H1 (cell line): Measurements from ENCODE around the gene ANP32D. TPM values are rescaled to one million over a fixed set of nuclear protein-coding genes. Genes with fewer than 3 reads are reported as not detected.

Experiments
- CBX8 ChIP-seq: fragments of 300-800, 300-1000 bp; sonication (generic); IDR thresholded peaks from 2 replicates; pipeline ENCODE4 v1.7.1; 2016; ENCODE audit warnings: low read depth, low read length, borderline replicate concordance
- polyA plus RNA-seq, 7 experiments: library from polyadenylated mRNA; depleted of rRNA in 3 of 7; stranded (reverse) in 5 of 7; unstranded in 2 of 7; fragments of >200 nt in 5 of 7; fragments of 200-250 nt in 2 of 7; gene quantifications; 1 replicate in 5 of 7; 2 replicates in 1 of 7; 4 replicates in 1 of 7; pipeline versions ENCODE4 v1.2.1 to v1.2.3, GENCODE V29; 2011 to 2013; ENCODE audit warnings: missing spikeins in 2 of 7, mixed read lengths in 2 of 7
- total RNA-seq: library from RNA; stranded (reverse); fragmentation: NEBNext Ultra II Directional; extraction: Animal tissue kit (Norgen Biotek cat#: 25700); gene quantifications from 2 replicates; pipeline ENCODE4 v1.2.1, GENCODE V29; 2021
- TF ChIP-seq, protein P1 (sequence below): fragments of 300-600 bp; sonication (generic); IDR thresholded peaks from 2 replicates; pipeline ENCODE4 v1.7.1; 2012; ENCODE audit warnings: low read length, moderate library complexity, mild to moderate bottlenecking, inconsistent platforms; ENCODE audit not compliant: insufficient replicate concordance

Gene ANP32D
- total and polyA plus RNA-seq, 2 of the 8 experiments (the other 6 are each of a cell fraction or from before 2014, with no cell fraction given) = not detected

DNA sequence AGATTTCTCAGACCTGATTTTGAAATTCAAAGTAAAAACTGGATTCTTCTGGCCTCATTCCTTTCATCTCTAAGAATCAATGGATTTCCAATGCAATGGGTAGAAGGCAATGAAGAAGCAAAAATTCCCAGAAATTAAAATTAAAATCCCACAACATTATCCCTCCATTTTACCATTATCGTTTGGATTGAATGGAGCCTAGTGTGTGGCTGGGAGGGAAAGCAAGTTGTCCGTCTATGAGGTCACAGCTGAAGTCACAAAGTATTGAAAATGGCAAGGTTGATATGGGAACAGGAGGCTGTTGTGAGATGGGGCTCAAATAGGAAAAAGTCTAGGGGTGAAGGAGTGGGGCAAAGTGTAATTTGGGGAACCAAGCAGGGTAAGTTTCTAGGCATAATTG lies 9.8 kb downstream of the ANP32D start, which contains the start of gene C12orf54 (continued):
- TF ChIP-seq, protein P1, sequence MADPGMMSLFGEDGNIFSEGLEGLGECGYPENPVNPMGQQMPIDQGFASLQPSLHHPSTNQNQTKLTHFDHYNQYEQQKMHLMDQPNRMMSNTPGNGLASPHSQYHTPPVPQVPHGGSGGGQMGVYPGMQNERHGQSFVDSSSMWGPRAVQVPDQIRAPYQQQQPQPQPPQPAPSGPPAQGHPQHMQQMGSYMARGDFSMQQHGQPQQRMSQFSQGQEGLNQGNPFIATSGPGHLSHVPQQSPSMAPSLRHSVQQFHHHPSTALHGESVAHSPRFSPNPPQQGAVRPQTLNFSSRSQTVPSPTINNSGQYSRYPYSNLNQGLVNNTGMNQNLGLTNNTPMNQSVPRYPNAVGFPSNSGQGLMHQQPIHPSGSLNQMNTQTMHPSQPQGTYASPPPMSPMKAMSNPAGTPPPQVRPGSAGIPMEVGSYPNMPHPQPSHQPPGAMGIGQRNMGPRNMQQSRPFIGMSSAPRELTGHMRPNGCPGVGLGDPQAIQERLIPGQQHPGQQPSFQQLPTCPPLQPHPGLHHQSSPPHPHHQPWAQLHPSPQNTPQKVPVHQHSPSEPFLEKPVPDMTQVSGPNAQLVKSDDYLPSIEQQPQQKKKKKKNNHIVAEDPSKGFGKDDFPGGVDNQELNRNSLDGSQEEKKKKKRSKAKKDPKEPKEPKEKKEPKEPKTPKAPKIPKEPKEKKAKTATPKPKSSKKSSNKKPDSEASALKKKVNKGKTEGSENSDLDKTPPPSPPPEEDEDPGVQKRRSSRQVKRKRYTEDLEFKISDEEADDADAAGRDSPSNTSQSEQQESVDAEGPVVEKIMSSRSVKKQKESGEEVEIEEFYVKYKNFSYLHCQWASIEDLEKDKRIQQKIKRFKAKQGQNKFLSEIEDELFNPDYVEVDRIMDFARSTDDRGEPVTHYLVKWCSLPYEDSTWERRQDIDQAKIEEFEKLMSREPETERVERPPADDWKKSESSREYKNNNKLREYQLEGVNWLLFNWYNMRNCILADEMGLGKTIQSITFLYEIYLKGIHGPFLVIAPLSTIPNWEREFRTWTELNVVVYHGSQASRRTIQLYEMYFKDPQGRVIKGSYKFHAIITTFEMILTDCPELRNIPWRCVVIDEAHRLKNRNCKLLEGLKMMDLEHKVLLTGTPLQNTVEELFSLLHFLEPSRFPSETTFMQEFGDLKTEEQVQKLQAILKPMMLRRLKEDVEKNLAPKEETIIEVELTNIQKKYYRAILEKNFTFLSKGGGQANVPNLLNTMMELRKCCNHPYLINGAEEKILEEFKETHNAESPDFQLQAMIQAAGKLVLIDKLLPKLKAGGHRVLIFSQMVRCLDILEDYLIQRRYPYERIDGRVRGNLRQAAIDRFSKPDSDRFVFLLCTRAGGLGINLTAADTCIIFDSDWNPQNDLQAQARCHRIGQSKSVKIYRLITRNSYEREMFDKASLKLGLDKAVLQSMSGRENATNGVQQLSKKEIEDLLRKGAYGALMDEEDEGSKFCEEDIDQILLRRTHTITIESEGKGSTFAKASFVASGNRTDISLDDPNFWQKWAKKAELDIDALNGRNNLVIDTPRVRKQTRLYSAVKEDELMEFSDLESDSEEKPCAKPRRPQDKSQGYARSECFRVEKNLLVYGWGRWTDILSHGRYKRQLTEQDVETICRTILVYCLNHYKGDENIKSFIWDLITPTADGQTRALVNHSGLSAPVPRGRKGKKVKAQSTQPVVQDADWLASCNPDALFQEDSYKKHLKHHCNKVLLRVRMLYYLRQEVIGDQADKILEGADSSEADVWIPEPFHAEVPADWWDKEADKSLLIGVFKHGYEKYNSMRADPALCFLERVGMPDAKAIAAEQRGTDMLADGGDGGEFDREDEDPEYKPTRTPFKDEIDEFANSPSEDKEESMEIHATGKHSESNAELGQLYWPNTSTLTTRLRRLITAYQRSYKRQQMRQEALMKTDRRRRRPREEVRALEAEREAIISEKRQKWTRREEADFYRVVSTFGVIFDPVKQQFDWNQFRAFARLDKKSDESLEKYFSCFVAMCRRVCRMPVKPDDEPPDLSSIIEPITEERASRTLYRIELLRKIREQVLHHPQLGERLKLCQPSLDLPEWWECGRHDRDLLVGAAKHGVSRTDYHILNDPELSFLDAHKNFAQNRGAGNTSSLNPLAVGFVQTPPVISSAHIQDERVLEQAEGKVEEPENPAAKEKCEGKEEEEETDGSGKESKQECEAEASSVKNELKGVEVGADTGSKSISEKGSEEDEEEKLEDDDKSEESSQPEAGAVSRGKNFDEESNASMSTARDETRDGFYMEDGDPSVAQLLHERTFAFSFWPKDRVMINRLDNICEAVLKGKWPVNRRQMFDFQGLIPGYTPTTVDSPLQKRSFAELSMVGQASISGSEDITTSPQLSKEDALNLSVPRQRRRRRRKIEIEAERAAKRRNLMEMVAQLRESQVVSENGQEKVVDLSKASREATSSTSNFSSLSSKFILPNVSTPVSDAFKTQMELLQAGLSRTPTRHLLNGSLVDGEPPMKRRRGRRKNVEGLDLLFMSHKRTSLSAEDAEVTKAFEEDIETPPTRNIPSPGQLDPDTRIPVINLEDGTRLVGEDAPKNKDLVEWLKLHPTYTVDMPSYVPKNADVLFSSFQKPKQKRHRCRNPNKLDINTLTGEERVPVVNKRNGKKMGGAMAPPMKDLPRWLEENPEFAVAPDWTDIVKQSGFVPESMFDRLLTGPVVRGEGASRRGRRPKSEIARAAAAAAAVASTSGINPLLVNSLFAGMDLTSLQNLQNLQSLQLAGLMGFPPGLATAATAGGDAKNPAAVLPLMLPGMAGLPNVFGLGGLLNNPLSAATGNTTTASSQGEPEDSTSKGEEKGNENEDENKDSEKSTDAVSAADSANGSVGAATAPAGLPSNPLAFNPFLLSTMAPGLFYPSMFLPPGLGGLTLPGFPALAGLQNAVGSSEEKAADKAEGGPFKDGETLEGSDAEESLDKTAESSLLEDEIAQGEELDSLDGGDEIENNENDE = no peak
- TF ChIP-seq CBX8 = no peak
- TF ChIP-seq, all 59 proteins: peak for 0
